GM12878 (cell line): ENCODE data around the gene HSD17B14. TPM values are rescaled to one million over a fixed set of nuclear protein-coding genes. Genes with fewer than 3 reads are reported as not detected.

Experiments
- ATAC-seq: fragments of 200-7000 bp; cut with Tn5 transposase; 3 replicates; pipeline ENCODE4 v1.9.1; 2020; ENCODE audit warnings: mild to moderate bottlenecking, moderate library complexity
- BruUV-seq: library from RNA; stranded (reverse); fragments of 400-500 nt; replicated peaks from 2 replicates; lab custom pipeline; 2021; lab: Mats Ljungman, UMichigan
- CTCF ChIA-PET: fragments of 300-600 bp; sonication (Branson Sonifier 250); formaldehyde crosslinking; extraction: SDS; loops from one replicate; lab custom pipeline; 2021; ENCODE audit warnings: inconsistent platforms; lab: Yijun Ruan, JAX
- POLR2A ChIA-PET: fragments of 350-600 bp; formaldehyde crosslinking; extraction: SDS; loops from one replicate; lab custom pipeline; 2021; ENCODE audit warnings: inconsistent platforms; lab: Charles Lee
- RAD21 ChIA-PET: fragments of 300-600 bp; sonication (Branson Sonifier 250); formaldehyde crosslinking; loops from one replicate; lab custom pipeline; 2023; ENCODE audit warnings: antibody characterized with exemption; ENCODE audit not compliant: unreplicated experiment; lab: Charles Lee
- SMC1A ChIA-PET: fragments of 300-600 bp; sonication (Branson Sonifier 250); formaldehyde crosslinking; loops from one replicate; lab custom pipeline; 2023; ENCODE audit not compliant: unreplicated experiment, uncharacterized antibody; lab: Charles Lee
- DNase-seq: peaks from one replicate; pipeline ENCODE4 v3.0.0-alpha.2; 2011; ENCODE audit warnings: low read depth, low spot score
- FAIRE-seq: peaks from 3 replicates; lab custom pipeline; 2011; peaks lifted over from hg19 to GRCh38; lab: Jason Lieb, UNC
- H2AFZ ChIP-seq: 2 replicates; pipeline ENCODE4 v1.6.0; 2011; ENCODE audit warnings: low read depth, low read length, control low read depth; ENCODE audit not compliant: control insufficient read depth
- H3K27ac ChIP-seq: 2 replicates; pipeline ENCODE4 v1.5.1; 2011; ENCODE audit warnings: control low read depth; ENCODE audit not compliant: control insufficient read depth, insufficient read depth
- H3K27me3 ChIP-seq, 2 experiments: replicated peaks in 1 of 2; 2 replicates each; pipeline versions ENCODE4 v1.6.0 to v1.6.1; 2011; ENCODE audit warnings: low read length in 1 of 2; ENCODE audit not compliant: control insufficient read depth in 2 of 2, insufficient read depth in 2 of 2
- H3K36me3 ChIP-seq, 2 experiments: 2 replicates each; pipeline ENCODE4 v1.5.1; 2011; ENCODE audit warnings: low read length in 1 of 2; ENCODE audit not compliant: control insufficient read depth in 2 of 2, insufficient read depth in 2 of 2
- H3K4me1 ChIP-seq: 2 replicates; pipeline ENCODE4 v1.6.1; 2011; ENCODE audit warnings: mild to moderate bottlenecking, low read length, moderate library complexity, mixed read lengths; ENCODE audit not compliant: control insufficient read depth, insufficient read depth
- H3K4me2 ChIP-seq: 2 replicates; pipeline ENCODE4 v1.6.0; 2011; ENCODE audit warnings: control low read depth; ENCODE audit not compliant: control insufficient read depth, insufficient read depth
- H3K4me3 ChIP-seq: fragments of 200-600 bp; sonication (generic); 2 replicates; pipeline ENCODE4 v1.5.1; 2016
- H3K79me2 ChIP-seq: 2 replicates; pipeline ENCODE4 v1.6.0; 2011; ENCODE audit warnings: low read length; ENCODE audit not compliant: control insufficient read depth, insufficient read depth
- H3K9ac ChIP-seq: 2 replicates; pipeline ENCODE4 v1.8.0; 2011; ENCODE audit warnings: low read length, control low read depth, mixed read lengths; ENCODE audit not compliant: control insufficient read depth, insufficient read depth
- H3K9me3 ChIP-seq: replicated peaks from 3 replicates; pipeline ENCODE4 v1.5.1; 2011; ENCODE audit warnings: mild to moderate bottlenecking, low read length; ENCODE audit not compliant: control insufficient read depth, insufficient read depth
- H4K20me1 ChIP-seq: 2 replicates; pipeline ENCODE4 v1.6.0; 2011; ENCODE audit not compliant: control insufficient read depth, insufficient read depth
- E2F8 ChIP-seq: fragments of 450-650 bp; IDR thresholded peaks from 2 replicates; pipeline ENCODE4 v1.6.1; 2018; ENCODE audit warnings: mild to moderate bottlenecking, low read depth, moderate library complexity; ENCODE audit not compliant: partially characterized antibody
- POLR2A ChIP-seq: IDR thresholded peaks from 2 replicates; pipeline ENCODE4 v1.6.1; 2011; ENCODE audit warnings: low read depth, mild to moderate bottlenecking, low read length
- RCOR1 ChIP-seq: conservative IDR thresholded peaks from 2 replicates; pipeline ENCODE4 v1.6.1; 2012; ENCODE audit warnings: low read depth, low read length, improper control_type of control experiment
- ZNF207 ChIP-seq: fragments of 450-650 bp; IDR thresholded peaks from 2 replicates; pipeline ENCODE4 v1.6.1; 2014; ENCODE audit warnings: antibody characterized with exemption, mild to moderate bottlenecking, borderline replicate concordance
- WGBS: methylation state at CpG from one replicate; pipeline ENCODE4 v1.1.6; 2016; ENCODE audit warnings: low lambda C conversion rate; ENCODE audit not compliant: insufficient replicate concordance, insufficient coverage; ENCODE audit errors: missing lambda C conversion rate; 5-methylcytosine and 5-hydroxymethylcytosine counted together
- in situ Hi-C: fragments of 300-500 bp; cut with MboI; formaldehyde crosslinking; loops from 9 replicates; pipeline ENCODE4 v1.14.3; 2018; ENCODE audit warnings: mixed read lengths
- intact Hi-C: fragments of 100-400 bp; cut with micrococcal nuclease; formaldehyde crosslinking; loops from one replicate; pipeline ENCODE4 v1.14.2; 2022; ENCODE audit not compliant: unreplicated experiment
- polyA plus RNA-seq, 11 experiments: library from polyadenylated mRNA; depleted of rRNA in 4 of 11; unstranded in 6 of 11; stranded (reverse) in 5 of 11; fragments of >200 nt; fragmentation: Nextera tagmentation in 4 of 11; fragmentation: Illumina TruSeq in 1 of 11; extraction: Ambion mirVana in 4 of 11; extraction: Trizol in 1 of 11; gene quantifications; 1 replicate in 1 of 11; 2 replicates in 10 of 11; pipeline versions ENCODE4 v1.2.1 to v1.2.3, GENCODE V29; 2011 to 2016; ENCODE audit warnings: inconsistent platforms in 2 of 11, missing spikeins in 2 of 11, low read depth in 1 of 11
- total RNA-seq, 4 experiments: library from RNA; depleted of rRNA in 3 of 4; stranded (reverse); fragments of >200 nt in 3 of 4; fragmentation: Illumina TruSeq in 1 of 4; extraction: Trizol in 1 of 4; gene quantifications; 2 replicates each; pipeline versions ENCODE4 v1.2.1 to v1.2.3, GENCODE V29; 2013 to 2021

HSD17B14 gene
- total and polyA plus RNA-seq, 10 of the 15 experiments (the other 5 are each of a cell fraction or from before 2014, with no cell fraction given) = 0.21 to 4.1 (median 0.61) TPM

DNA sequence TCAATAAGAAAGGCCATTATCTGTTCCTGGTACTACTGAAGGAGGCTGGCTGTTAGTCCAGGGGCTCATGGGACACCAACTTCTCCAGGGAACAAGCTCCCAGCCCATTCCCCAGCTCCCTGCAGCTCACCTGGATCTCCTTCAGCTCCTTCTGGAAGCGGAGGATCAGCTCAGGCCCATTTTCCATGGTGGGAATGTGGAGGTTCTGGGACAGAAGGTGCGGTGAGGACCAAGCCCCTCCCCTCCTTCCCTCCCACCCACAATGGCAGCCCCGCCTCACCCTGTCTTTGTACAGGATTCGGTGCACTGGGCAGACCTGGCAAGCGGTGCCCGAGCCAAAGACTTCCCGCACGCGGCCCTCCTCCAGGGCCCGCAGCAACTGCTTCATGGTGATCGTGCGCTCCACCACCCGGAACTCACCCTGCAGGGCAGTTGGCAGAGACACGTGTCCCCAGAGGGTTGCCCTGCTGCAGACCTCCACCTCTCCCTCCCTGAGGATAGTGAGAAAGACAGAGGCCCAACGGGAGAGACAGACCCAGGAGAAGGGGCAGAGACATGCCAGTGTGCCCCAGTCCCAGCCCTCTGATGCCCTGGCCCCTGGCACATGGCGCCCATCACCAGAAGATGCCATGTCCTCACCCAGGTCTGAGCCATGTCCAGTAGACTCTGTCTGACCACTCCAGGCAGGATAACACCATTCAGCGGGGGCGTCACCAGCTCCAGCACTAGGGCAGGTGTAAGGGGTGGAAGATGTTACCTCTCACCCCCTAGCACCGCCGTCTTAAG, 39.8 kb downstream of the HSD17B14 start:
- H4K20me1 ChIP-seq = no peaks in the 10 kb centered on the region
- WGBS = 94% methylated on average over 18 of the region's 20 CpGs
- H3K27ac ChIP-seq = no peak overlapping the region
- H3K9ac ChIP-seq = no peak overlapping the region
- TF ChIP-seq POLR2A (peak; percentile 28; the same call in 1 of the 2 replicates), RCOR1 (no peak)
- intact Hi-C loops = no loop called here
- SMC1A ChIA-PET = interaction anchor here (1.1 to 4.1 kb wide), 8 partner anchors 14 to 174 kb away, joined by 4 to 41 read pairs (median 8); partner anchors contain the start of genes BCAT2 and HSD17B14
- peaks cover 6% of the 10 kb centered on the region for H3K4me1 ChIP-seq
- DNase-seq (no peak), FAIRE-seq (no peak), ATAC-seq (no peak)
- RAD21 ChIA-PET = interaction anchor here (1.1 to 4.1 kb wide), 6 partner anchors 10 to 174 kb away, joined by 7 to 72 read pairs (median 24); partner anchors contain the start of genes BCAT2 and HSD17B14
- no peaks in the 10 kb centered on the region for H3K79me2 ChIP-seq
- no peak overlapping the region for H2AFZ ChIP-seq
- in situ Hi-C loops = loop anchor here (5.0 kb wide), 2 partner anchors 41 to 176 kb away; partner anchors contain the start of gene HSD17B14
- no peaks in the 10 kb centered on the region for H3K27me3 ChIP-seq
- CTCF ChIA-PET = interaction anchor here (1.2 to 26.1 kb wide), 10 partner anchors 10 to 196 kb away, joined by 6 to 520 read pairs (median 26); partner anchors contain the start of genes BCAT2, CA11, GYS1 and HSD17B14
- POLR2A ChIA-PET = interaction anchor here (0.8 to 2.1 kb wide), 9 partner anchors 13 to 170 kb away, joined by 3 to 8 read pairs (median 4); no protein-coding TSS in a partner anchor
- no TSS peak for BruUV-seq
- H3K9me3 ChIP-seq = no peaks in the 10 kb centered on the region
- no peak overlapping the region for H3K4me3 ChIP-seq
- no peaks in the 10 kb centered on the region; a peak in 1 of 4 replicates for H3K36me3 ChIP-seq
- no peak overlapping the region for H3K4me2 ChIP-seq

DNA sequence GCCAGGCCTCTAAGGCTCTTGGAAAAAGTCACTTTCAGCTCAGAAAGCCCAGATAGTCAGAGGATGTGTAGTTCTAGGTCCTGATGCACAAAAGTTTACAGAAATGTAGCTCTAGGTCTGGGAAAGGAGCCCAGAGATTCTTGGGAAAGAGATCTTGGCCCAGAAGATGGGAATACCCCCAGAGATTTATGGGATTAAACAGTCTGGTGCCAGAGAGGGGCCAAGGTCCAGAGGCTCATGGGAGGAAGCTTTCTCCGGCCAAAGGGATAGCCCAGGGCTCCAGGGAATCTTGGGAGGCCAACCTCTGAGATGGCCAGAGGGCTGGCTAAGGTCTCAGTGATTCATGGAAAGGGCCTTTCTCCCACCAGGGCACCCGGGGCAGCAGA, 40.6 kb downstream of the HSD17B14 start:
- WGBS = 77% methylated on average over 2 of the region's 2 CpGs
- no peak for ATAC-seq
- Histone ChIP-seq H2AFZ (peak overlapping the region; percentile 98; the same call in 1 of the 2 replicates), H3K4me3 (no peak overlapping the region), H3K4me2 (peak overlapping the region; percentile 71; the same call in 1 of the 2 replicates), H3K27ac (no peak overlapping the region), H4K20me1 (no peaks in the 10 kb centered on the region), H3K9me3 (no peaks in the 10 kb centered on the region), H3K4me1 (peaks cover 6% of the 10 kb centered on the region), H3K9ac (no peak overlapping the region), H3K79me2 (no peaks in the 10 kb centered on the region), H3K36me3 (no peaks in the 10 kb centered on the region; a peak in 1 of 4 replicates), H3K27me3 (no peaks in the 10 kb centered on the region)
- ChIA-PET SMC1A (interaction anchor here (0.7 to 4.1 kb wide), 22 partner anchors 9 to 196 kb away, joined by 3 to 41 read pairs (median 6); partner anchors contain the start of genes BCAT2 and HSD17B14), CTCF (interaction anchor here (0.6 to 26.1 kb wide), 25 partner anchors 10 to 197 kb away, joined by 3 to 520 read pairs (median 7); partner anchors contain the start of genes BCAT2, CA11, GYS1 and HSD17B14), POLR2A (interaction anchor here (0.6 to 2.1 kb wide), 14 partner anchors 14 to 432 kb away, joined by 3 to 8 read pairs (median 4); partner anchors contain the start of genes CA11, GYS1, HSD17B14 and RUVBL2), RAD21 (interaction anchor here (0.6 to 4.1 kb wide), 23 partner anchors 11 to 198 kb away, joined by 3 to 72 read pairs (median 6); partner anchors contain the start of genes BAX, BCAT2, CA11 and DHDH)
- FAIRE-seq = no peak
- BruUV-seq = no TSS peak
- DNase-seq = no peak
- TF ChIP-seq E2F8 = no peak
- TF ChIP-seq ZNF207 = 0 out of 2 replicates have a peak, but pooled peaks have one; percentile 15
- intact Hi-C loops = loop anchor here (1.0 kb wide), 1 partner anchor 40 kb away; no protein-coding TSS in a partner anchor
- in situ Hi-C loops = loop anchor here (5.0 kb wide), 2 partner anchors 42 to 177 kb away; partner anchors contain the start of gene HSD17B14
